Breast epithelium (tissue), 3 donors: Measurements from ENCODE around the gene TBC1D8.

Experiments
- POLR2A ChIP-seq: fragments of 450-650 bp; IDR thresholded peaks from one replicate; pipeline ENCODE4 v1.6.1; 2016; ENCODE audit warnings: antibody characterized with exemption, mild to moderate bottlenecking, moderate library complexity
- POLR2AphosphoS5 ChIP-seq, 3 donors: sonication (generic); formaldehyde crosslinking; IDR thresholded peaks; one replicate each; pipeline ENCODE4 v1.6.1; 2017; ENCODE audit warnings: antibody characterized with exemption in 3 of 3
- TF ChIP-seq, protein P1 (sequence below), 3 donors: fragments of 450-650 bp; IDR thresholded peaks; one replicate each; pipeline ENCODE4 v1.5.1; 2016 to 2017; ENCODE audit warnings: antibody characterized with exemption in 3 of 3, mild to moderate bottlenecking in 3 of 3, moderate library complexity in 3 of 3

DNA sequence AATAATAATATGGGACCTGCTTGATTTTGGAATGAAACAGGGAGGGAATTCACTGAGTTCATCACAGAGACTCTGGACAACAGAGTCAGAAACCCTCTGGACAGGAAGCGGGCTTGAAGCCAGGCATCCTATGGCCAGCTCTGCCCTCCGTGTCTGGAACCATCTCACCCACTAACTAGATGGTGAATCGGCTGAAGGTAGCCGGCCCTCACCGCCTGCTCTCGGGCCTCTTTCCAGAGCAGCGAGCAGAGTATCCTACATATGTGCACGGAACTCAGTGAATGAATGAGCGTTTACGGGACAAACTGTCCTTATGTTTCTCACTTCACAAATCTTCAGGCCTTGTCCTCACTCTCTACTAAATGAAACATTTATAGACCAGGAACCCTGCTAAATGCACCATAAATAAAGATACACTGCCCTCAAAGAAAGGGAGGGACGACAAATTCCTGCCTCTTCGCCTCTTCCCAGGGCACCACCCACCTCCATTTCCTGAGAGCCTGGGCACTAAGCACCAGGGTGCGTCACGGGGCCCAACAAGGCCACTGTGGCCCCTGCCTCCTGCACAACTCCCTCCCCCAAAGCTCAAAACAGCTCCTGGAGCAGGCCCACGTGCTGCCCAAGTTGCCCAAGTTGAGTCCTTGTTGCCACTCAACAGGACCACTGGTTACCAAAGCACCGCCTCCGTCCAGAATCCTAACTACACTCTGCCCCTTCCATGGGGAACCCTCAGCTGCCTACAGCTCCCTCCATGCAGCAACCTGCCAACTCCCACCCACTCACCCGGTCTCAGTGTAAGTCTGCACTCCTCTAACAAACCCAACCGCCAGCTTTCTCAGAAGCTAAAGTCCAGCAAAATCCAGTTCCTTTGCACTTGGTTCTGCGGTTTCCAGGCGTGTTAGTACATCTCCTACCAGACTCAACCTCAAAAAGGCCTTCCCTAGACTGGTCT is 1.7 kb downstream of the TBC1D8 start:
- TF ChIP-seq, protein P1, sequence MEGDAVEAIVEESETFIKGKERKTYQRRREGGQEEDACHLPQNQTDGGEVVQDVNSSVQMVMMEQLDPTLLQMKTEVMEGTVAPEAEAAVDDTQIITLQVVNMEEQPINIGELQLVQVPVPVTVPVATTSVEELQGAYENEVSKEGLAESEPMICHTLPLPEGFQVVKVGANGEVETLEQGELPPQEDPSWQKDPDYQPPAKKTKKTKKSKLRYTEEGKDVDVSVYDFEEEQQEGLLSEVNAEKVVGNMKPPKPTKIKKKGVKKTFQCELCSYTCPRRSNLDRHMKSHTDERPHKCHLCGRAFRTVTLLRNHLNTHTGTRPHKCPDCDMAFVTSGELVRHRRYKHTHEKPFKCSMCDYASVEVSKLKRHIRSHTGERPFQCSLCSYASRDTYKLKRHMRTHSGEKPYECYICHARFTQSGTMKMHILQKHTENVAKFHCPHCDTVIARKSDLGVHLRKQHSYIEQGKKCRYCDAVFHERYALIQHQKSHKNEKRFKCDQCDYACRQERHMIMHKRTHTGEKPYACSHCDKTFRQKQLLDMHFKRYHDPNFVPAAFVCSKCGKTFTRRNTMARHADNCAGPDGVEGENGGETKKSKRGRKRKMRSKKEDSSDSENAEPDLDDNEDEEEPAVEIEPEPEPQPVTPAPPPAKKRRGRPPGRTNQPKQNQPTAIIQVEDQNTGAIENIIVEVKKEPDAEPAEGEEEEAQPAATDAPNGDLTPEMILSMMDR (IDR thresholded peaks at IDR 0.05), result no peak
- TF ChIP-seq POLR2AphosphoS5 (IDR thresholded peaks at IDR 0.05) (no peak), POLR2A (no peak)
